Right lobe of liver (tissue), 6 donors: ENCODE data around the gene TMED1. TPM values are rescaled to one million over a fixed set of nuclear protein-coding genes. Genes with fewer than 3 reads are reported as not detected.
A peak's percentile ranks its signal among the peaks of the same experiment; 100 is the strongest.

Source experiments
- ATAC-seq, 4 donors: fragments of 200-7000 bp; cut with Tn5 transposase; one replicate each; pipeline ENCODE4 v1.9.1; 2020; ENCODE audit warnings: mild to moderate bottlenecking in 4 of 4, moderate library complexity in 4 of 4
- DNase-seq, 3 donors: peaks; one replicate each; pipeline ENCODE4 v3.0.0-alpha.2; 2020
- H3K27ac ChIP-seq, 3 donors: fragments of 200-600 bp; one replicate each; pipeline ENCODE4 v1.8.0; 2022
- H3K27me3 ChIP-seq, 2 donors: fragments of 200-600 bp; one replicate each; pipeline ENCODE4 v1.8.0; 2022
- H3K36me3 ChIP-seq, 4 donors: fragments of 200-600 bp; sonication (generic) in 1 of 4; one replicate each; pipeline versions ENCODE4 v1.5.1 to v1.8.0; 2017 to 2022; ENCODE audit warnings: control low read depth in 1 of 4
- H3K4me1 ChIP-seq, 4 donors: fragments of 200-600 bp; sonication (generic) in 1 of 4; one replicate each; pipeline versions ENCODE4 v1.5.1 to v1.8.0; 2017 to 2022; ENCODE audit warnings: control low read depth in 1 of 4
- H3K4me3 ChIP-seq, 3 donors: fragments of 200-600 bp; one replicate each; pipeline ENCODE4 v1.8.0; 2022
- H3K9me3 ChIP-seq, 4 donors: fragments of 200-600 bp; sonication (generic) in 1 of 4; one replicate each; pipeline versions ENCODE4 v1.5.1 to v1.8.0; 2017 to 2022; ENCODE audit warnings: control low read depth in 1 of 4
- CTCF ChIP-seq, 4 donors: fragments of 200-600 bp in 3 of 4; fragments of 450-650 bp in 1 of 4; IDR thresholded peaks; one replicate each; pipeline versions ENCODE4 v1.5.1 to v1.8.0; 2016 to 2022; ENCODE audit warnings: antibody characterized with exemption in 4 of 4, mild to moderate bottlenecking in 2 of 4
- POLR2A ChIP-seq: fragments of 450-650 bp; IDR thresholded peaks from one replicate; pipeline ENCODE4 v1.6.1; 2017; ENCODE audit warnings: antibody characterized with exemption, mild to moderate bottlenecking
- WGBS: methylation state at CpG from one replicate; pipeline ENCODE4 v1.1.6; 2018; ENCODE audit warnings: low coverage, low lambda C conversion rate; ENCODE audit not compliant: insufficient coverage; ENCODE audit errors: missing lambda C conversion rate; 5-methylcytosine and 5-hydroxymethylcytosine counted together
- intact Hi-C, 2 donors: fragments of 100-400 bp; cut with DNase I; formaldehyde crosslinking; loops; one replicate each; pipeline versions ENCODE4 v1.11.2 to v1.14.1; 2022
- total RNA-seq, 6 experiments: library from RNA; depleted of rRNA in 2 of 6; stranded (reverse); fragments of >200 nt in 2 of 6; fragmentation: NEBNext Ultra II Directional in 3 of 6; extraction: Animal tissue kit (Norgen Biotek cat#: 25700) in 3 of 6; gene quantifications; one replicate each; pipeline versions ENCODE4 v1.1.0 to v1.2.4, GENCODE V29; 2016 to 2023
- donor health status: DM: no; HTN: yes; CAD: no.
- donor health status: DM: no; HTN: no; CAD: no.
- donor health status: DM: no; HTN: no; CAD: no.
- donor health status: DM: no; HTN: yes; CAD: no.
- donor health status: DM: no; HTN: yes; CAD: no.

The TMED1 gene
- total RNA-seq, 6 experiments from 2014 or later, result 19.1 to 24.1 (median 21.7) TPM

- TF ChIP-seq POLR2A (no peak), CTCF (IDR thresholded peaks at IDR 0.05) (no peak)
- DNase-seq, result no peak
- H3K27ac ChIP-seq, result peak overlapping the region in 2 of 3 donors; percentile 43 to 47
- no peaks in the 10 kb centered on the region for H3K4me1 ChIP-seq
- intact Hi-C loops, result no loop called here
- peaks cover 0 to 38% (median 0%) of the 10 kb centered on the region in 4 donors for H3K36me3 ChIP-seq
- WGBS, result 67% methylated on average over 4 of the region's 11 CpGs
- peak overlapping the region in 2 of 3 donors; percentile 4 to 16 for H3K4me3 ChIP-seq
- H3K27me3 ChIP-seq, result no peaks in the 10 kb centered on the region
- no peak for ATAC-seq
- H3K9me3 ChIP-seq, result no peaks in the 10 kb centered on the region
These were observed 19.3 kb downstream of the TMED1 start for GRCh38 chr19:10816691-10817090.

- no peaks in the 10 kb centered on the region for H3K9me3 ChIP-seq
- no peaks in the 10 kb centered on the region for H3K4me1 ChIP-seq
- DNase-seq (no peak), ATAC-seq (no peak)
- peak overlapping the region in 2 of 3 donors; percentile 43 to 47 for H3K27ac ChIP-seq
- 73% methylated on average over 3 of the region's 21 CpGs for WGBS
- TF ChIP-seq CTCF (IDR thresholded peaks at IDR 0.05) (no peak), POLR2A (no peak)
- H3K27me3 ChIP-seq, result no peaks in the 10 kb centered on the region
- H3K4me3 ChIP-seq, result peak overlapping the region in 1 of 3 donors; percentile 4
- H3K36me3 ChIP-seq, result peaks cover 0 to 35% (median 0%) of the 10 kb centered on the region in 4 donors
- intact Hi-C loops, result no loop called here
These were observed 19.9 kb downstream of the TMED1 start for GRCh38 chr19:10815969-10816644.

- no peak overlapping the region for H3K27ac ChIP-seq
- H3K27me3 ChIP-seq, result no peaks in the 10 kb centered on the region
- DNase-seq (no peak), ATAC-seq (no peak)
- H3K36me3 ChIP-seq, result peaks cover 0 to 25% (median 0%) of the 10 kb centered on the region in 4 donors
- H3K4me3 ChIP-seq, result no peak overlapping the region
- H3K4me1 ChIP-seq, result no peaks in the 10 kb centered on the region
- WGBS, result 86% methylated on average over 7 of the region's 9 CpGs
- intact Hi-C loops, result no loop called here
- no peaks in the 10 kb centered on the region for H3K9me3 ChIP-seq
- TF ChIP-seq POLR2A (no peak), CTCF (IDR thresholded peaks at IDR 0.05) (no peak)
These were observed 20.9 kb downstream of the TMED1 start for GRCh38 chr19:10815007-10815536.

GRCh38 chr19:10812902-10813404, 23.1 kb downstream of the TMED1 start:
- 52% methylated on average over 5 of the region's 9 CpGs for WGBS
- no peak for TF ChIP-seq POLR2A
- H3K9me3 ChIP-seq, result no peaks in the 10 kb centered on the region
- no peaks in the 10 kb centered on the region for H3K4me1 ChIP-seq
- H3K4me3 ChIP-seq, result no peak overlapping the region
- ATAC-seq (peak; percentile 46 to 67 (median 59)), DNase-seq (no peak)
- peak overlapping the region in 2 of 3 donors; percentile 29 to 51 for H3K27ac ChIP-seq
- intact Hi-C loops, result no loop called here
- no peaks in the 10 kb centered on the region for H3K27me3 ChIP-seq
- peaks cover 0 to 34% (median 0%) of the 10 kb centered on the region in 4 donors for H3K36me3 ChIP-seq

- WGBS, result no CpG with 5 or more reads among the region's 19 CpGs
- TF ChIP-seq POLR2A, result no peak
- TF ChIP-seq CTCF (IDR thresholded peaks at IDR 0.05), result no peak
- Histone ChIP-seq H3K4me1 (no peaks in the 10 kb centered on the region), H3K27ac (no peak overlapping the region), H3K36me3 (peaks cover 0 to 34% (median 0%) of the 10 kb centered on the region in 4 donors), H3K27me3 (no peaks in the 10 kb centered on the region), H3K9me3 (no peaks in the 10 kb centered on the region), H3K4me3 (no peak overlapping the region)
- intact Hi-C loops, result no loop called here
- DNase-seq (no peak), ATAC-seq (no peak)
These were observed 23.8 kb downstream of the TMED1 start for GRCh38 chr19:10812196-10812595.
